AG08395 (cell line): ENCODE data around the gene YTHDF2.
"Not testable (repeated sequence)": the region's sequence is repeated elsewhere in the genome, so short reads cannot be mapped to it uniquely, and the experiment has no call there.

Experiments used
- DNase-seq: peaks from one replicate; pipeline ENCODE4 v3.0.0; 2012; ENCODE audit warnings: mixed read lengths, low spot score

Gene YTHDF2

GRCh38 chr1:28736450-28737306 lies at the start of gene YTHDF2:
Gene YTHDF2, plus strand, starts transcription at chr1:28736940. Its CDS starts 181 bp downstream, at chr1:28737121.
- peak; percentile 95 for DNase-seq

- DNase-seq = not testable (repeated sequence)
Observed at GRCh38 chr1:28691627-28692026, 45.1 kb upstream of the YTHDF2 start.

- no peak for DNase-seq
Observed at GRCh38 chr1:28703629-28704028, 33.1 kb upstream of the YTHDF2 start.

GRCh38 chr1:28716336-28716735 lies 20.4 kb upstream of the YTHDF2 start:
- no peak for DNase-seq

GRCh38 chr1:28718166-28718565 lies 18.6 kb upstream of the YTHDF2 start:
- DNase-seq = no peak

GRCh38 chr1:28718586-28719331 lies 18.0 kb upstream of the YTHDF2 start:
- DNase-seq = peak; percentile 57

GRCh38 chr1:28719332-28719619 lies 17.5 kb upstream of the YTHDF2 start:
- no peak for DNase-seq

GRCh38 chr1:28720376-28720775 lies 16.4 kb upstream of the YTHDF2 start:
- no peak for DNase-seq

- not testable (repeated sequence) for DNase-seq
Observed at GRCh38 chr1:28721927-28722326, 14.8 kb upstream of the YTHDF2 start.

GRCh38 chr1:28725365-28725764 lies 11.4 kb upstream of the YTHDF2 start:
- not testable (repeated sequence) for DNase-seq

- no peak for DNase-seq
Observed at GRCh38 chr1:28735961-28736449, 735 bp upstream of the YTHDF2 start.

GRCh38 chr1:28737307-28738132 lies 780 bp downstream of the YTHDF2 start:
- DNase-seq = peak; percentile 30

- no peak for DNase-seq
Observed at GRCh38 chr1:28740118-28740517, 3.4 kb downstream of the YTHDF2 start.

GRCh38 chr1:28744184-28744583 lies 7.4 kb downstream of the YTHDF2 start:
- DNase-seq = no peak

GRCh38 chr1:28745653-28746173 lies 9.0 kb downstream of the YTHDF2 start:
- no peak for DNase-seq

- no peak for DNase-seq
Observed at GRCh38 chr1:28750330-28750729, 13.6 kb downstream of the YTHDF2 start.

GRCh38 chr1:28750771-28751294 lies 14.1 kb downstream of the YTHDF2 start:
- DNase-seq = not testable (repeated sequence)

GRCh38 chr1:28751315-28752060 lies 14.7 kb downstream of the YTHDF2 start:
- DNase-seq = peak; percentile 67

GRCh38 chr1:28755701-28756100 lies 19.0 kb downstream of the YTHDF2 start:
- DNase-seq = peak; percentile 14

GRCh38 chr1:28756846-28757245 lies 20.1 kb downstream of the YTHDF2 start:
- DNase-seq = no peak

GRCh38 chr1:28758420-28758819 lies 21.7 kb downstream of the YTHDF2 start:
- DNase-seq = no peak
